Karpas-422 (cell line): ENCODE results near the gene JMJD1C. TPM values are rescaled to one million over a fixed set of nuclear protein-coding genes. Genes with fewer than 3 reads are reported as not detected.

Experiments used
- DNase-seq: peaks from one replicate; pipeline ENCODE4 v3.0.0-alpha.2; 2015
- H2AFZ ChIP-seq: fragments of 200-600 bp; sonication (generic); 2 replicates; pipeline ENCODE4 v1.6.1; 2014; ENCODE audit warnings: antibody characterized with exemption, low read length, mixed read lengths
- H3K27ac ChIP-seq: fragments of 200-600 bp; sonication (generic); 2 replicates; pipeline ENCODE4 v1.5.1; 2014; ENCODE audit warnings: mild to moderate bottlenecking, low read length, moderate library complexity
- H3K27me3 ChIP-seq: fragments of 200-600 bp; sonication (generic); 2 replicates; pipeline ENCODE4 v1.6.1; 2014; ENCODE audit warnings: low read length, mixed read lengths
- H3K36me3 ChIP-seq: fragments of 200-600 bp; sonication (generic); 2 replicates; pipeline ENCODE4 v1.6.1; 2014; ENCODE audit warnings: low read length, mixed read lengths; ENCODE audit not compliant: insufficient read depth
- H3K4me1 ChIP-seq: fragments of 200-600 bp; sonication (generic); 2 replicates; pipeline ENCODE4 v1.6.1; 2014; ENCODE audit warnings: mild to moderate bottlenecking, low read length, mixed read lengths
- H3K4me2 ChIP-seq: fragments of 200-600 bp; sonication (generic); 2 replicates; pipeline ENCODE4 v1.6.1; 2014; ENCODE audit warnings: low read length, low read depth, mild to moderate bottlenecking; ENCODE audit not compliant: poor library complexity, severe bottlenecking
- H3K4me3 ChIP-seq: fragments of 200-600 bp; sonication (generic); 2 replicates; pipeline ENCODE4 v1.5.1; 2014; ENCODE audit warnings: mild to moderate bottlenecking, antibody characterized with exemption, low read length, mixed read lengths
- H3K79me2 ChIP-seq: fragments of 200-600 bp; sonication (generic); 2 replicates; pipeline ENCODE4 v1.6.1; 2014; ENCODE audit warnings: mild to moderate bottlenecking, low read length, mixed read lengths
- H3K9ac ChIP-seq: fragments of 200-600 bp; sonication (generic); 2 replicates; pipeline ENCODE4 v1.6.0; 2014; ENCODE audit warnings: low read length
- H3K9me2 ChIP-seq: fragments of 200-600 bp; sonication (generic), shearing (Covaris generic); replicated peaks from 2 replicates; pipeline ENCODE4 v1.6.0; 2014; ENCODE audit warnings: mild to moderate bottlenecking, low read length, moderate library complexity; ENCODE audit not compliant: insufficient read depth
- H3K9me3 ChIP-seq: fragments of 300-700, 200-600 bp; sonication (generic); 2 replicates; pipeline ENCODE4 v1.6.1; 2014; ENCODE audit warnings: low read length, mixed read lengths
- H4K20me1 ChIP-seq: fragments of 200-600 bp; sonication (generic); 2 replicates; pipeline ENCODE4 v1.6.1; 2014; ENCODE audit warnings: mild to moderate bottlenecking, antibody characterized with exemption, low read length, low read depth; ENCODE audit not compliant: insufficient read depth
- total RNA-seq: library from RNA; depleted of rRNA; stranded (reverse); fragments of >200 nt; shearing (Covaris generic); gene quantifications from 2 replicates; pipeline ENCODE4 v1.2.3, GENCODE V29; 2014; ENCODE audit warnings: low replicate concordance

JMJD1C gene
- total RNA-seq, 1 experiment from 2014 or later, result 141 TPM

DNA sequence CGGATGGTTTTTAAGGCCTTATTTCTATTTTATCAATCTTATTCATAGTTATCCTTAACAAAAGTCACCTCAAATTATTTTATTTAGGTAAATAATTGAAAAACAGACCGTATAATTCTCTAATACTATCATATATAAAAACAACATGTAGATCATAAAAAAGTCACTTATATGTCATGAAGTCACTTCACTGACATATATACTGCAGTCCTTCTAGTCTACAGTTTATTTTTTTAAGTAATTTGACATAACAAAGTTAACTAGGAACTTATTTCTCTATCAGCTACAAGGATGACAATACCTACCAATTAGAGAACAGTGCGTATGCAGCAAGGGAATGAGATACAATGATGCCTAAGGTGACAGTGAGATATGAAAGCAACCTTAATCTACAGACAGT, 26.2 kb downstream of the JMJD1C start:
- Histone ChIP-seq H3K79me2 (no peaks in the 10 kb centered on the region; the same call in 1 of the 2 replicates), H3K4me2 (no peak overlapping the region), H3K27ac (no peak overlapping the region), H4K20me1 (peaks cover 24% of the 10 kb centered on the region; the same call in 1 of the 2 replicates), H3K4me3 (no peak overlapping the region), H3K9me3 (no peaks in the 10 kb centered on the region), H3K4me1 (peaks cover 3% of the 10 kb centered on the region; the same call in 1 of the 2 replicates), H2AFZ (no peak overlapping the region), H3K9me2 (no peaks in the 10 kb centered on the region), H3K27me3 (no peaks in the 10 kb centered on the region), H3K36me3 (no peaks in the 10 kb centered on the region), H3K9ac (no peak overlapping the region)
- DNase-seq, result no peak

GRCh38 chr10:63438506-63439498, 27.0 kb downstream of the JMJD1C start:
- Histone ChIP-seq H3K4me1 (peaks cover 3% of the 10 kb centered on the region; the same call in 1 of the 2 replicates), H3K9me2 (no peaks in the 10 kb centered on the region), H3K9me3 (no peaks in the 10 kb centered on the region), H3K79me2 (no peaks in the 10 kb centered on the region; the same call in 1 of the 2 replicates), H3K36me3 (no peaks in the 10 kb centered on the region), H2AFZ (no peak overlapping the region), H3K4me3 (no peak overlapping the region), H3K9ac (no peak overlapping the region), H3K4me2 (no peak overlapping the region), H4K20me1 (peaks cover 28% of the 10 kb centered on the region; the same call in 1 of the 2 replicates), H3K27ac (no peak overlapping the region), H3K27me3 (no peaks in the 10 kb centered on the region)
- no peak for DNase-seq

DNA sequence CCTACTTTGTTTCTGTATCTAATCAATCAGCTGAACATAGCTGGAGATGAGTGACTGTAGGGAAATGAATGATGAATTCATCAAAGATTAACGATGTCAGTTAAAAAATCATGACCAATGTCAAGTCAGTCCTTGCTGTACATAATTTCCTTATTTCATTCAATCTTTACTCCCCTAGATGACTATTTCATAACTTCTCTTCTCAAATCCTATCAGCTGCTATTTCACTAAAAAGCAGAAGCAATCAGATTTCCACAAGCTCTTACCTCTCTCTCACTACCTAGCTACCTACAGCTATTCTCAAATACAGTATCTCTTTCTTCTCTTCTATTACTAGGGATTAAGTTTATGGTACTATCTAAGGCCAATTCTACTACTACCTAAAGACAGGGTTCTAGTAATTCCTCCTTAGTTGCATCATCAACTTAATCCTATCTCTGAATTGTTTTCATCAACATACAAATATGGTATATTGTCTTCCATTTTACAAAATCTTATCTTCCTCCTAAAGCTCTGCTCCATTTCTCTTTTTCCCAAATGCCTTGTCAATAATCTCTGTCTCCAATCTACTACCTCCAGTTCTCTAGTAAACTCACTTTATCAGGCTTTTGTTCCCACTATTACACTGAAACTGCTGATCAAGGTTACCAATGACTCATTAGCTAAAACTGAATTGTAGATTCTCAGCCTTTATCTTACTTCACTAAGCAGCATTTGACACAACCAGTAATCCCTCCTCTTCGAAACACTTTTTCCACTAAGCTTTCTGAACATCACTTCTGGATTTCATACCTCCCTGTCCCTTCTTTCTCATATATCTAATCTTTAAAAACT, 28.4 kb downstream of the JMJD1C start:
- H3K79me2 ChIP-seq, result no peaks in the 10 kb centered on the region; the same call in 1 of the 2 replicates
- H4K20me1 ChIP-seq, result peaks cover 24% of the 10 kb centered on the region; the same call in 1 of the 2 replicates
- H2AFZ ChIP-seq, result no peak overlapping the region
- no peaks in the 10 kb centered on the region for H3K27me3 ChIP-seq
- H3K36me3 ChIP-seq, result no peaks in the 10 kb centered on the region
- DNase-seq, result no peak
- no peaks in the 10 kb centered on the region for H3K9me3 ChIP-seq
- no peak overlapping the region for H3K4me2 ChIP-seq
- H3K27ac ChIP-seq, result no peak overlapping the region
- no peaks in the 10 kb centered on the region for H3K9me2 ChIP-seq
- H3K4me1 ChIP-seq, result peaks cover 3% of the 10 kb centered on the region; the same call in 1 of the 2 replicates
- H3K9ac ChIP-seq, result no peak overlapping the region
- H3K4me3 ChIP-seq, result no peak overlapping the region

DNA sequence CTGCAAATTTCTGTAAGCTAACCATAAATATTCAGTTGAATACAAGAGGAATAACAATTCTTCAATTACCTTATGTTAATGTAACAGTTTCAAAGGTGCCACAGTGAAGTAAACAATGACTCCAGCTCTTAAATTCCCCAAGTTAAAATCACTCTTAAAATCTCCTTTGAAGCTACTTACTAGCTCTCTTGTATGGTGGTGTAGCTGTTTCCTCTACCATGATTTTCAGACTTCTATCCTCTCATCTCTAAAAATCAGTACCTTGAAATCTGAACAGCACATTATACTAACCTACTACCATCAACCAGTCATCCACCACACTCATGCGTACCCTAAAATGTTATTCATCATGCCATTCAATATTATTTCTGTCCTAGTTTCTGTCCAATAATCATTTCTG, 29.6 kb downstream of the JMJD1C start:
- Histone ChIP-seq H3K9me2 (no peaks in the 10 kb centered on the region), H3K27me3 (no peaks in the 10 kb centered on the region), H3K27ac (no peak overlapping the region), H3K4me2 (no peak overlapping the region), H4K20me1 (peaks cover 24% of the 10 kb centered on the region; the same call in 1 of the 2 replicates), H3K79me2 (no peaks in the 10 kb centered on the region; the same call in 1 of the 2 replicates), H3K36me3 (no peaks in the 10 kb centered on the region), H3K4me1 (peaks cover 3% of the 10 kb centered on the region; the same call in 1 of the 2 replicates), H3K9ac (no peak overlapping the region), H3K9me3 (no peaks in the 10 kb centered on the region), H3K4me3 (no peak overlapping the region), H2AFZ (no peak overlapping the region)
- DNase-seq, result no peak

DNA sequence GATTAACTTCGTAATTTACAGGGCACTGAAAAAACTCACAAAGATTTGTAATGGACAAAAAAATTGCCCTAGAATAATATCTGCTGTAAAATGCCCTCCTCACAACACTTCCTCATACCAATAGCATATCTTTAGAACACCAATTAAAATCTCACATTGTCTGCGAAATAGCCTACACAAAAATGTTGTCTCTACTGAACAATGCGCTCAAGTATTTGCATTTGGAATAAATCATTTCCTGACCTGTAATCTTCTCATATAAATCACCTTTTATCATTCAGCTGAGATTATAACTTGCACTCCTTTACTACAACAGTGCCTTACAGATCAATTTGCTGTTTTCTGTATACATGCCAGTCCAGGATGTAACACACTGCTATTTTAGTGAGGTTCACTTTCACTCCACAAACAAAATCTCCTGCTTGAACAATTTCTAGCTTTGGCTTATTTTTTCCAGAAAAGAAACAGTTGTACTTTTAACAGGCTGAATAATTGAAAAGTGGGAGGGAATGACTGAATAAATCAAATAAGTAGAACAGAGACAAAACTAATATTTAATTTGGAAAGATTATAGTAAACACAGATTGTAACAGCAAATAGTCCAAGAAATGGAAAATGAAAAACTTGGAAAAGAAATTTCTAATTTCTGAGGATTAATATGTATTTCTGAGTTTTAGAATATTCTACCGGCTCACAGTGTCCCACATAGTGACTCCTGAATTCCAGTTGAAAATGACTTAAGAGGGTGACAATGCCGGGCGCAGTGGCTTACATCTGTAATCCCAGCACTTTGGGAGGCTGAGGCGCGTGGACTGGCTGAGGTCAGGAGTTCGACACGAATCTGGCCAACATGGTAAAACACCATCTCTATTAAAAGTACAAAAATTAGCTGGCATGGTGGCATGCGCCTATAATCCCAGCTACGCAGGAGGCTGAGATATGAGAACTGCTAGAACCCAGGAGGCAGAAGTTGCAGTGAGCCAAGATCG, 30.6 kb downstream of the JMJD1C start:
- H3K4me1 ChIP-seq, result peaks cover 3% of the 10 kb centered on the region; the same call in 1 of the 2 replicates
- H4K20me1 ChIP-seq, result peaks cover 22% of the 10 kb centered on the region; the same call in 1 of the 2 replicates
- H2AFZ ChIP-seq, result no peak overlapping the region
- H3K9me2 ChIP-seq, result no peaks in the 10 kb centered on the region
- H3K27me3 ChIP-seq, result no peaks in the 10 kb centered on the region
- H3K79me2 ChIP-seq, result peaks cover under 1% of the 10 kb centered on the region; the same call in 1 of the 2 replicates
- H3K9me3 ChIP-seq, result no peaks in the 10 kb centered on the region
- H3K27ac ChIP-seq, result no peak overlapping the region
- H3K9ac ChIP-seq, result no peak overlapping the region
- no peak overlapping the region for H3K4me2 ChIP-seq
- no peak for DNase-seq
- H3K36me3 ChIP-seq, result no peaks in the 10 kb centered on the region
- no peak overlapping the region for H3K4me3 ChIP-seq

DNA sequence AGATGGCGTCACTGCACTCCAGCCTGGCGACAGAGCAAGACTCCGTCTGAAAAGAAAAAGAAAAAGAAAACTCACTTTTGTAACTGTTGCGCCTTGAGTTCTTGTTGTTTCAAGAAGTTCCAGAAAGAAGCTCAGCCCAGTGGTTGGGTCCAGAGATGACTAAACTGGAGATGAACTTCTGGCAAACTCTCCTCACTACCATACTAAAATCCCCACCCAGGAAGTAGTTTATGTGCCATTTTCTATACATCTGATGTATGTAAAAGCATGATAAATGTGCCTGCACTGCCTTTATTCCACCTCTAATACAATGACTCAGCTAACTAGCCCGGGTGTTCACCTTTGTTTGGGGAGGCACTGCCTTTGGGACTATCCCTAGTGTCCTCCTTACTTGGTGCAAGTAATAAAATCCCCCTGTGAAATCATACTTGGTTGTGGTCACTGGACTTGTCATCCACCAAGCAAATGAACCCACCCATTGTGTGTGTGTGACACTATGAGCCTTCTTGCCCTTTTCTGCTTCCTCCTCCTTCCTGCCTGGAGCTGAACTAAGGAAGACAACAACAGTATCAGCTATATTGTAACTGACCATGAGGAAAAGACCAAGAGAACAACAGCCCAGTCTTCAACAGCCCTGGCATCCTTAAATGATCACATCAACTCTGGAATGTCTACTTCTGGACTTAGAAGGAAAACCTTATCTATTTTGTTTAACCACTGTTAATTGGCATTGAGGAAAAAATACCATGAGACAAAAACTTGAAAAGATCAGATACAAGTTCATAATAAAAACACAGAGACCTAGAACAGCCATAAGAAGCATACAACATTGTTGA, 33.6 kb downstream of the JMJD1C start:
- H3K9ac ChIP-seq, result no peak overlapping the region
- no peak for DNase-seq
- no peaks in the 10 kb centered on the region for H3K27me3 ChIP-seq
- peaks cover 10% of the 10 kb centered on the region; the same call in 1 of the 2 replicates for H3K79me2 ChIP-seq
- H3K9me3 ChIP-seq, result no peaks in the 10 kb centered on the region
- no peaks in the 10 kb centered on the region for H3K9me2 ChIP-seq
- no peak overlapping the region for H3K27ac ChIP-seq
- no peak overlapping the region for H3K4me2 ChIP-seq
- no peak overlapping the region for H3K4me3 ChIP-seq
- no peaks in the 10 kb centered on the region for H3K36me3 ChIP-seq
- peaks cover 9% of the 10 kb centered on the region; the same call in 1 of the 2 replicates for H4K20me1 ChIP-seq
- H2AFZ ChIP-seq, result no peak overlapping the region
- peaks cover 3% of the 10 kb centered on the region; the same call in 1 of the 2 replicates for H3K4me1 ChIP-seq

GRCh38 chr10:63430999-63431356, 34.8 kb downstream of the JMJD1C start:
- no peak for DNase-seq
- Histone ChIP-seq H3K36me3 (no peaks in the 10 kb centered on the region), H2AFZ (no peak overlapping the region), H4K20me1 (peaks cover 5% of the 10 kb centered on the region; the same call in 1 of the 2 replicates), H3K9me3 (no peaks in the 10 kb centered on the region), H3K4me2 (no peak overlapping the region), H3K9ac (no peak overlapping the region), H3K4me3 (no peak overlapping the region), H3K79me2 (peaks cover 14% of the 10 kb centered on the region; the same call in 1 of the 2 replicates), H3K27ac (no peak overlapping the region), H3K9me2 (no peaks in the 10 kb centered on the region), H3K4me1 (peaks cover 3% of the 10 kb centered on the region; the same call in 1 of the 2 replicates), H3K27me3 (no peaks in the 10 kb centered on the region)
